Measurements from ENCODE around the gene DIS3L2. TPM values are rescaled to one million over a fixed set of nuclear protein-coding genes. Genes with fewer than 3 reads are reported as not detected.

The DIS3L2 gene
- total RNA-seq, 1 donor, result 24.9 TPM

- no peak overlapping the region for H3K4me3 ChIP-seq (ENCODE audit: low read depth, low read length)
- TF ChIP-seq, protein P1, sequence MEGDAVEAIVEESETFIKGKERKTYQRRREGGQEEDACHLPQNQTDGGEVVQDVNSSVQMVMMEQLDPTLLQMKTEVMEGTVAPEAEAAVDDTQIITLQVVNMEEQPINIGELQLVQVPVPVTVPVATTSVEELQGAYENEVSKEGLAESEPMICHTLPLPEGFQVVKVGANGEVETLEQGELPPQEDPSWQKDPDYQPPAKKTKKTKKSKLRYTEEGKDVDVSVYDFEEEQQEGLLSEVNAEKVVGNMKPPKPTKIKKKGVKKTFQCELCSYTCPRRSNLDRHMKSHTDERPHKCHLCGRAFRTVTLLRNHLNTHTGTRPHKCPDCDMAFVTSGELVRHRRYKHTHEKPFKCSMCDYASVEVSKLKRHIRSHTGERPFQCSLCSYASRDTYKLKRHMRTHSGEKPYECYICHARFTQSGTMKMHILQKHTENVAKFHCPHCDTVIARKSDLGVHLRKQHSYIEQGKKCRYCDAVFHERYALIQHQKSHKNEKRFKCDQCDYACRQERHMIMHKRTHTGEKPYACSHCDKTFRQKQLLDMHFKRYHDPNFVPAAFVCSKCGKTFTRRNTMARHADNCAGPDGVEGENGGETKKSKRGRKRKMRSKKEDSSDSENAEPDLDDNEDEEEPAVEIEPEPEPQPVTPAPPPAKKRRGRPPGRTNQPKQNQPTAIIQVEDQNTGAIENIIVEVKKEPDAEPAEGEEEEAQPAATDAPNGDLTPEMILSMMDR (IDR thresholded peaks at IDR 0.05; ENCODE audit: insufficient read depth, low read length), result no peak
- no peak for DNase-seq (ENCODE audit: low read depth)
Observed at GRCh38 chr2:231934441-231935206, 26.9 kb upstream of the DIS3L2 start.

GRCh38 chr2:231935207-231935524 lies 26.3 kb upstream of the DIS3L2 start:
- H3K4me3 ChIP-seq (ENCODE audit: low read depth, low read length), result no peak overlapping the region
- DNase-seq (ENCODE audit: low read depth), result no peak
- TF ChIP-seq, protein P1 (IDR thresholded peaks at IDR 0.05; ENCODE audit: insufficient read depth, low read length), result no peak

DNA sequence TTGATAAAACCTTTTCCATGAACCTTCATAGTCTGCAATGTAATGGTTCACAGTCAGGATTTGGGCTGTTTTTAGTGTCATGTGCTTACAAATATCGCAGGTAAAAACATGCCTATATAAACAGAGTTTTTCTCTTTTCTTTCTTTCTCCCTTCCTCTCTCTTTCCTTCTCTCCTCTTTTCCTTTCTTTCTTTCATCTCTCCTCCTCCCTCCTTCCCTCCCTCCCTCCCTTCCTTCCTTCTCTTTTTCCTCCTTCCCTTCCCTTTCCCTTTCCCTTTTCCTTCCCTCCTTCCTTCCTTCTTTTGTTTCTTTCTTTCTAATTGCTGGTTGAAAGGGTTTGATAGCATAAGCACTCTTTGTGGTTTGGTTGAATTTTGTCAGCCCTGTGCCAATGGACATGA lies 25.7 kb upstream of the DIS3L2 start:
- DNase-seq (ENCODE audit: low read depth), result no peak

DNA sequence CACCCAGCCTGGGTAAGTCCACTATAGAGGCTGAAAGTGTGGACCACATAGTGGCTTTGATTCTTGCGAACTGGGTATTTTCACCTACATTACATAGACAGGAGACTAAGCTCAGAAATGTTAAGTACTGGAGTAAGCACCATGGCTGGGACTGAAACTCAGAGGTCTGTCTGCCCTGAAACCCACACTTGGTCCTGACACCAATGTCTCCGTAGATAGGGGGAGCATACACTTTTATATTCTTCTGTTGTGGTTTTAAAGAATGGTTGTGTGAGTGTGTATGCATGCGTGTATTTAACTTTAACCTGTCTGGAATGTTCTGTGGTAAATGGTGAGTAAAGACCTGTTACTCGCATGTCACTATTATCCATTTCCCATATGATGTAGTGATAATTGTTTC lies 25.0 kb upstream of the DIS3L2 start:
- no peak for DNase-seq (ENCODE audit: low read depth)
- no peak overlapping the region for H3K4me3 ChIP-seq (ENCODE audit: low read depth, low read length)
- TF ChIP-seq, protein P1 (IDR thresholded peaks at IDR 0.05; ENCODE audit: insufficient read depth, low read length), result no peak

More for the DNA sequence above, 25.7 kb upstream of the DIS3L2 start:
- H3K4me3 ChIP-seq (ENCODE audit: low read depth, low read length), result no peak overlapping the region
- TF ChIP-seq, protein P1 (IDR thresholded peaks at IDR 0.05; ENCODE audit: insufficient read depth, low read length), result no peak

- TF ChIP-seq, protein P1 (IDR thresholded peaks at IDR 0.05; ENCODE audit: insufficient read depth, low read length), result no peak
- DNase-seq (ENCODE audit: low read depth), result no peak
- no peak overlapping the region for H3K4me3 ChIP-seq (ENCODE audit: low read depth, low read length)
Observed at GRCh38 chr2:231937057-231937456, 24.5 kb upstream of the DIS3L2 start.

DNA sequence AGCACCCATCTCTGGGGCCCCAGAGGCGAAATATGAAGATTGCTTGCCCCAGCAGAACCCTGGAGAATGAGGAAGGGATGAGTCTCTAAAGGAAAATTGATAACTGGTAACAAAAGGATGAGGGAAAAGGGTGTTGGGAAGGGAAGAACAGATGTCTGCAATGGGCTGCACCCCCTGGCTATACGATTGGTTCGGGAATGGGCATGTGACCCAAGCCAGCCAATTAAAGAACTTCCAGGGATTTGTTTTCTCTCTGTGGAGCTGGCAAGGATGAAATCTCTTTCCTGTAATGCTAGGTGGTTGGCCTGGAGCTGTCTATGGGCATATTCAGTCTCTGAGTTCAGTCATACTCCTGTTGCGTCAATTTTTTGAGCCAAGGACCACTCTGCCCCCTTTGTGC lies 22.5 kb upstream of the DIS3L2 start:
- DNase-seq (ENCODE audit: low read depth), result no peak

More for the DNA sequence above, 22.5 kb upstream of the DIS3L2 start:
- TF ChIP-seq, protein P1 (IDR thresholded peaks at IDR 0.05; ENCODE audit: insufficient read depth, low read length), result no peak
- H3K4me3 ChIP-seq (ENCODE audit: low read depth, low read length), result no peak overlapping the region

Measured in fibroblast of the aortic adventitia (primary cell).